H1 (cell line): ENCODE results near the gene NAAA. TPM values are rescaled to one million over a fixed set of nuclear protein-coding genes. Genes with fewer than 3 reads are reported as not detected.
"Not testable (repeated sequence)": the region's sequence is repeated elsewhere in the genome, so short reads cannot be mapped to it uniquely, and the experiment has no call there.

Experiments used
- CTCF ChIA-PET: fragments of 300-600 bp; sonication (Branson Sonifier 250); formaldehyde crosslinking; loops from one replicate; lab custom pipeline; 2021; ENCODE audit not compliant: partially characterized antibody; lab: Charles Lee
- POLR2A ChIA-PET: fragments of 300-600 bp; sonication (Branson Sonifier 250); formaldehyde crosslinking; loops from one replicate; lab custom pipeline; 2021; ENCODE audit warnings: inconsistent platforms; ENCODE audit not compliant: partially characterized antibody; lab: Charles Lee
- DNase-seq, 2 experiments: peaks; one replicate each; pipeline versions ENCODE4 v3.0.0 to v3.0.0-alpha.2; 2010 to 2022; ENCODE audit warnings: low spot score in 2 of 2, low read depth in 1 of 2, mixed read lengths in 1 of 2
- FAIRE-seq: peaks from 2 replicates; lab custom pipeline; 2011; peaks lifted over from hg19 to GRCh38; lab: Jason Lieb, UNC
- H2AFZ ChIP-seq: 2 replicates; pipeline ENCODE4 v1.8.1; 2012; ENCODE audit warnings: low read length, inconsistent platforms
- H2AK5ac ChIP-seq: 2 replicates; pipeline ENCODE4 v1.6.1; 2013; ENCODE audit warnings: low read depth, low read length
- H2BK120ac ChIP-seq: replicated peaks from 2 replicates; pipeline ENCODE3; 2013; ENCODE audit warnings: low read depth, low read length, inconsistent platforms
- H2BK12ac ChIP-seq: 2 replicates; pipeline ENCODE4 v1.6.1; 2013; ENCODE audit warnings: low read depth, low read length
- H2BK15ac ChIP-seq: 2 replicates; pipeline ENCODE4 v1.6.1; 2013; ENCODE audit warnings: low read length
- H2BK20ac ChIP-seq: 2 replicates; pipeline ENCODE4 v1.6.1; 2013; ENCODE audit warnings: low read length
- H2BK5ac ChIP-seq: 2 replicates; pipeline ENCODE4 v1.6.1; 2013; ENCODE audit warnings: low read depth, low read length
- H3K14ac ChIP-seq: 2 replicates; pipeline ENCODE4 v1.6.1; 2013; ENCODE audit warnings: inconsistent platforms; ENCODE audit not compliant: insufficient read length
- H3K18ac ChIP-seq: 2 replicates; pipeline ENCODE4 v1.6.1; 2013; ENCODE audit warnings: low read length; ENCODE audit errors: extremely low read depth
- H3K23ac ChIP-seq: 2 replicates; pipeline ENCODE4 v1.6.1; 2013; ENCODE audit warnings: inconsistent platforms; ENCODE audit not compliant: insufficient read length
- H3K23me2 ChIP-seq: 2 replicates; pipeline ENCODE4 v1.6.1; 2013; ENCODE audit warnings: low read depth, low read length
- H3K27ac ChIP-seq: 2 replicates; pipeline ENCODE4 v1.6.1; 2011; ENCODE audit warnings: low read depth, low read length, inconsistent platforms
- H3K27me3 ChIP-seq, 4 experiments: replicated peaks in 1 of 4; 1 replicate in 1 of 4; 2 replicates in 3 of 4; pipeline versions ENCODE4 v1.6.1 to v1.8.1; 2011 to 2013; ENCODE audit warnings: low read length in 3 of 4, mild to moderate bottlenecking in 3 of 4, inconsistent platforms in 2 of 4, mixed read lengths in 2 of 4, moderate library complexity in 1 of 4; ENCODE audit not compliant: control insufficient read depth in 3 of 4, insufficient read depth in 3 of 4; ENCODE audit errors: extremely low read depth in 1 of 4
- H3K36me3 ChIP-seq, 4 experiments: 2 replicates each; pipeline versions ENCODE4 v1.6.1 to v1.8.1; 2011 to 2013; ENCODE audit warnings: mild to moderate bottlenecking in 4 of 4, low read length in 3 of 4, moderate library complexity in 2 of 4, control low read depth in 1 of 4, inconsistent platforms in 1 of 4; ENCODE audit not compliant: insufficient read depth in 4 of 4, control insufficient read depth in 2 of 4
- H3K4ac ChIP-seq: replicated peaks from 2 replicates; pipeline ENCODE3; 2013; ENCODE audit warnings: low read length, low read depth, mixed read lengths, inconsistent platforms; ENCODE audit not compliant: insufficient read length
- H3K4me1 ChIP-seq, 4 experiments: replicated peaks in 1 of 4; 1 replicate in 1 of 4; 2 replicates in 3 of 4; pipeline versions ENCODE4 v1.6.1 to v1.8.1; 2011 to 2013; ENCODE audit warnings: low read length in 3 of 4, inconsistent platforms in 2 of 4, mixed read lengths in 1 of 4; ENCODE audit not compliant: insufficient read depth in 4 of 4, control insufficient read depth in 3 of 4
- H3K4me2 ChIP-seq, 2 experiments: 2 replicates each; pipeline versions ENCODE4 v1.6.1 to v1.8.1; 2011 to 2013; ENCODE audit warnings: low read depth in 2 of 2, low read length in 2 of 2, control low read depth in 1 of 2, inconsistent platforms in 1 of 2, mild to moderate bottlenecking in 1 of 2; ENCODE audit not compliant: insufficient read depth in 1 of 2
- H3K4me3 ChIP-seq, 4 experiments: fragments of 200-600, 300-600 bp in 1 of 4; sonication (generic), shearing (Covaris generic), sonication (Bioruptor Twin) in 1 of 4; 2 replicates each; pipeline versions ENCODE4 v1.5.1 to v1.8.1; 2011 to 2016; ENCODE audit warnings: low read length in 4 of 4, low read depth in 3 of 4, control low read depth in 2 of 4, inconsistent platforms in 2 of 4, mild to moderate bottlenecking in 2 of 4, mixed read lengths in 1 of 4, moderate library complexity in 1 of 4; ENCODE audit not compliant: insufficient read depth in 2 of 4; ENCODE audit errors: extremely low read depth in 1 of 4
- H3K56ac ChIP-seq: replicated peaks from 2 replicates; pipeline ENCODE3; 2013; ENCODE audit warnings: low read depth, mild to moderate bottlenecking, mixed read lengths, low read length, inconsistent platforms; ENCODE audit not compliant: insufficient read length
- H3K79me1 ChIP-seq: 2 replicates; pipeline ENCODE4 v1.6.1; 2013; ENCODE audit warnings: low read depth, low read length, control low read depth
- H3K79me2 ChIP-seq, 2 experiments: 2 replicates each; pipeline versions ENCODE4 v1.6.1 to v1.8.1; 2012 to 2013; ENCODE audit warnings: low read length in 2 of 2, mild to moderate bottlenecking in 2 of 2, inconsistent platforms in 1 of 2; ENCODE audit not compliant: insufficient read depth in 2 of 2, control insufficient read depth in 1 of 2
- H3K9ac ChIP-seq, 4 experiments: replicated peaks in 1 of 4; 1 replicate in 1 of 4; 2 replicates in 3 of 4; pipeline versions ENCODE4 v1.6.1 to v1.8.1; 2011 to 2013; ENCODE audit warnings: low read depth in 3 of 4, low read length in 3 of 4, control low read depth in 2 of 4, mild to moderate bottlenecking in 2 of 4, moderate library complexity in 2 of 4, inconsistent platforms in 1 of 4; ENCODE audit errors: extremely low read depth in 1 of 4
- H3K9me3 ChIP-seq, 2 experiments: 2 replicates each; pipeline versions ENCODE4 v1.6.1 to v1.8.1; 2012 to 2013; ENCODE audit warnings: mild to moderate bottlenecking in 2 of 2, moderate library complexity in 2 of 2, control low read depth in 1 of 2, inconsistent platforms in 1 of 2, low read depth in 1 of 2, low read length in 1 of 2, mixed read lengths in 1 of 2; ENCODE audit not compliant: insufficient read depth in 2 of 2
- H4K20me1 ChIP-seq, 2 experiments: replicated peaks in 1 of 2; 2 replicates each; pipeline versions ENCODE3 to v1.8.1; 2011 to 2013; ENCODE audit warnings: inconsistent platforms in 2 of 2, low read length in 2 of 2, mild to moderate bottlenecking in 1 of 2; ENCODE audit not compliant: insufficient read depth in 2 of 2, control insufficient read depth in 1 of 2
- H4K5ac ChIP-seq: 2 replicates; pipeline ENCODE4 v1.6.1; 2013; ENCODE audit warnings: low read length, low read depth, mixed read lengths, inconsistent platforms; ENCODE audit not compliant: insufficient read length
- H4K8ac ChIP-seq: 2 replicates; pipeline ENCODE4 v1.8.0; 2013; ENCODE audit warnings: mild to moderate bottlenecking, moderate library complexity, low read length, inconsistent platforms; ENCODE audit not compliant: insufficient read depth; ENCODE audit errors: extremely low read depth
- H4K91ac ChIP-seq: replicated peaks from 2 replicates; pipeline ENCODE3; 2013; ENCODE audit warnings: low read length, mixed read lengths, inconsistent platforms; ENCODE audit not compliant: insufficient read length
- E2F6 ChIP-seq: IDR thresholded peaks from 2 replicates; pipeline ENCODE4 v1.6.1; 2012; ENCODE audit warnings: inconsistent platforms
- WGBS, 2 experiments: shearing (Covaris generic) in 1 of 2; methylation state at CpG; one replicate each; pipeline versions ENCODE4 v1.1.6 to v1.1.7; 2013 to 2015; ENCODE audit warnings: low lambda C conversion rate in 2 of 2, mixed read lengths in 2 of 2, inconsistent platforms in 1 of 2, low coverage in 1 of 2, missing lambda C conversion rate in 1 of 2; ENCODE audit not compliant: insufficient replicate concordance in 2 of 2, insufficient coverage in 1 of 2, insufficient read length in 1 of 2; ENCODE audit errors: extremely low coverage in 1 of 2, missing lambda C conversion rate in 1 of 2; 5-methylcytosine and 5-hydroxymethylcytosine counted together
- polyA plus RNA-seq, 7 experiments: library from polyadenylated mRNA; depleted of rRNA in 3 of 7; stranded (reverse) in 5 of 7; unstranded in 2 of 7; fragments of >200 nt in 5 of 7; fragments of 200-250 nt in 2 of 7; gene quantifications; 1 replicate in 5 of 7; 2 replicates in 1 of 7; 4 replicates in 1 of 7; pipeline versions ENCODE4 v1.2.1 to v1.2.3, GENCODE V29; 2011 to 2013; ENCODE audit warnings: missing spikeins in 2 of 7, mixed read lengths in 2 of 7
- total RNA-seq: library from RNA; stranded (reverse); fragmentation: NEBNext Ultra II Directional; extraction: Animal tissue kit (Norgen Biotek cat#: 25700); gene quantifications from 2 replicates; pipeline ENCODE4 v1.2.1, GENCODE V29; 2021
- TF ChIP-seq, protein P1 (sequence below): IDR thresholded peaks from 2 replicates; pipeline ENCODE4 v1.6.1; 2012; ENCODE audit warnings: inconsistent platforms

The NAAA gene
- total and polyA plus RNA-seq, 2 of the 8 experiments (the other 6 are each of a cell fraction or from before 2014, with no cell fraction given), result 9.4 to 12.5 TPM

- not testable (repeated sequence) for H2AK5ac ChIP-seq, H3K9me3 ChIP-seq, H3K56ac ChIP-seq, H3K18ac ChIP-seq, H3K4me2 ChIP-seq, H2BK12ac ChIP-seq, H3K14ac ChIP-seq, H3K4me1 ChIP-seq, H3K27me3 ChIP-seq, H3K9ac ChIP-seq, H3K4ac ChIP-seq, H4K8ac ChIP-seq, H4K5ac ChIP-seq, H3K23ac ChIP-seq, H3K36me3 ChIP-seq, H2AFZ ChIP-seq, H2BK5ac ChIP-seq, H2BK20ac ChIP-seq, H3K27ac ChIP-seq, H2BK120ac ChIP-seq, H4K91ac ChIP-seq, H3K23me2 ChIP-seq, H2BK15ac ChIP-seq, FAIRE-seq, H3K4me3 ChIP-seq, H3K79me2 ChIP-seq, H3K79me1 ChIP-seq, H4K20me1 ChIP-seq
- WGBS, 2 experiments, result 91% methylated on average over 11 of the region's 11 CpGs; no CpG with 5 or more reads in 1 of the 2 experiments
- CTCF ChIA-PET, result interaction anchor here (0.5 to 2.7 kb wide), 7 partner anchors 9 to 54 kb away, joined by 3 to 19 read pairs (median 6); no protein-coding TSS in a partner anchor
- DNase-seq, result peak in 1 of 2 experiments; percentile 48
- TF ChIP-seq E2F6, result peak; percentile 73; the same call in 1 of the 2 replicates
- TF ChIP-seq, protein P1, sequence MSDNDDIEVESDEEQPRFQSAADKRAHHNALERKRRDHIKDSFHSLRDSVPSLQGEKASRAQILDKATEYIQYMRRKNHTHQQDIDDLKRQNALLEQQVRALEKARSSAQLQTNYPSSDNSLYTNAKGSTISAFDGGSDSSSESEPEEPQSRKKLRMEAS, result peak; percentile 28; the same call in 1 of the 2 replicates
- POLR2A ChIA-PET, result interaction anchor here (2.2 to 2.4 kb wide), 2 partner anchors 9 to 15 kb away, joined by 9 to 12 read pairs; partner anchors contain the start of gene NAAA
These were observed 15.9 kb downstream of the NAAA start for GRCh38 chr4:75924916-75925315.
